Neural cell (in vitro differentiated cells): ENCODE results near the gene CUX1. TPM values are rescaled to one million over a fixed set of nuclear protein-coding genes. Genes with fewer than 3 reads are reported as not detected.

Experiments
- H2AFZ ChIP-seq: fragments of 200-600, 300-800 bp; sonication (generic), shearing (Covaris generic); 2 replicates; pipeline ENCODE4 v1.6.0; 2014; ENCODE audit warnings: low read depth, mild to moderate bottlenecking, antibody characterized with exemption, low read length, moderate library complexity
- H3F3A ChIP-seq: fragments of 200-600 bp; shearing (Covaris generic); 2 replicates; pipeline ENCODE4 v1.6.1; 2016; ENCODE audit warnings: mild to moderate bottlenecking, moderate library complexity, mixed read lengths, antibody characterized with exemption, low read length; ENCODE audit not compliant: insufficient read depth, poor library complexity, severe bottlenecking
- H3K27ac ChIP-seq: fragments of 200-600, 300-800 bp; sonication (generic), shearing (Covaris generic); 2 replicates; pipeline ENCODE4 v1.5.1; 2014; ENCODE audit warnings: mild to moderate bottlenecking, low read length, moderate library complexity
- H3K27me3 ChIP-seq: fragments of 300-800, 200-600 bp; sonication (generic), shearing (Covaris generic); 2 replicates; pipeline ENCODE4 v1.6.0; 2014; ENCODE audit warnings: mild to moderate bottlenecking, low read depth, low read length, moderate library complexity; ENCODE audit not compliant: insufficient read depth
- H3K36me3 ChIP-seq: fragments of 300-800, 200-600 bp; sonication (generic), shearing (Covaris generic); 2 replicates; pipeline ENCODE4 v1.5.1; 2014; ENCODE audit warnings: mild to moderate bottlenecking, antibody characterized with exemption, low read length, moderate library complexity; ENCODE audit not compliant: insufficient read depth
- H3K4me2 ChIP-seq: fragments of 300-800, 200-600 bp; sonication (generic), shearing (Covaris generic); 2 replicates; pipeline ENCODE4 v1.6.0; 2014; ENCODE audit warnings: mild to moderate bottlenecking, low read length
- H3K4me3 ChIP-seq: fragments of 300-800, 200-600 bp; sonication (generic), shearing (Covaris generic); 2 replicates; pipeline ENCODE4 v1.5.1; 2014; ENCODE audit warnings: mild to moderate bottlenecking, low read length, moderate library complexity
- H3K79me2 ChIP-seq: fragments of 200-600 bp; shearing (Covaris generic); replicated peaks from 2 replicates; pipeline ENCODE4 v1.6.0; 2014; ENCODE audit warnings: mild to moderate bottlenecking, low read length, moderate library complexity; ENCODE audit not compliant: insufficient read depth
- H3K9ac ChIP-seq: fragments of 300-800, 200-600 bp; sonication (generic), shearing (Covaris generic); 2 replicates; pipeline ENCODE4 v1.6.1; 2016; ENCODE audit warnings: mild to moderate bottlenecking, low read length, mixed read lengths
- H3K9me2 ChIP-seq: fragments of 200-600 bp; shearing (Covaris generic); 2 replicates; pipeline ENCODE4 v1.6.1; 2016; ENCODE audit warnings: mild to moderate bottlenecking, low read length, mixed read lengths; ENCODE audit not compliant: insufficient read depth
- H3K9me3 ChIP-seq: fragments of 200-600, 300-800 bp; sonication (generic), shearing (Covaris generic); 2 replicates; pipeline ENCODE4 v1.6.1; 2016; ENCODE audit warnings: mild to moderate bottlenecking, mixed run types, low read length, moderate library complexity, mixed read lengths
- H4K20me1 ChIP-seq: fragments of 200-600 bp; shearing (Covaris generic); 2 replicates; pipeline ENCODE4 v1.6.1; 2016; ENCODE audit warnings: mild to moderate bottlenecking, mixed run types; ENCODE audit not compliant: insufficient read depth
- EP300 ChIP-seq: fragments of 450-650 bp; conservative IDR thresholded peaks from 2 replicates; pipeline ENCODE4 v1.6.1; 2014; ENCODE audit warnings: antibody characterized with exemption, mild to moderate bottlenecking, moderate library complexity; ENCODE audit not compliant: poor library complexity, severe bottlenecking
- EZH2 ChIP-seq: fragments of 200-600, 300-800 bp; shearing (Covaris generic), sonication (generic); IDR thresholded peaks from 2 replicates; pipeline ENCODE4 v1.6.1; 2014; ENCODE audit warnings: antibody characterized with exemption, low read length, borderline replicate concordance, mild to moderate bottlenecking; ENCODE audit not compliant: insufficient read depth, poor library complexity, severe bottlenecking
- MXI1 ChIP-seq: fragments of 450-650 bp; conservative IDR thresholded peaks from 2 replicates; pipeline ENCODE4 v1.6.1; 2014; ENCODE audit warnings: antibody characterized with exemption, mild to moderate bottlenecking; ENCODE audit not compliant: poor library complexity, severe bottlenecking
- POLR2AphosphoS5 ChIP-seq: IDR thresholded peaks from 2 replicates; pipeline ENCODE4 v1.6.1; 2012
- RAD21 ChIP-seq: fragments of 450-650 bp; conservative IDR thresholded peaks from 2 replicates; pipeline ENCODE4 v1.6.1; 2014; ENCODE audit warnings: antibody characterized with exemption, mild to moderate bottlenecking, moderate library complexity
- SMC3 ChIP-seq: fragments of 450-650 bp; conservative IDR thresholded peaks from 2 replicates; pipeline ENCODE4 v1.6.1; 2014; ENCODE audit warnings: antibody characterized with exemption, mild to moderate bottlenecking, moderate library complexity; ENCODE audit not compliant: poor library complexity
- TAF1 ChIP-seq: IDR thresholded peaks from 2 replicates; pipeline ENCODE4 v1.6.1; 2012; ENCODE audit warnings: low read depth
- polyA plus RNA-seq: library from polyadenylated mRNA; depleted of rRNA; stranded (reverse); fragments of >200 nt; gene quantifications from 2 replicates; pipeline ENCODE4 v1.2.3, GENCODE V29; 2014
- TF ChIP-seq, protein P1 (sequence below): fragments of 450-650 bp; IDR thresholded peaks from 2 replicates; pipeline ENCODE4 v1.5.1; 2014; ENCODE audit warnings: antibody characterized with exemption, mild to moderate bottlenecking, moderate library complexity; ENCODE audit not compliant: poor library complexity, severe bottlenecking
- TF ChIP-seq, protein P2 (sequence below): IDR thresholded peaks from 2 replicates; pipeline ENCODE4 v1.6.1; 2012; ENCODE audit warnings: borderline replicate concordance

CUX1 gene
- polyA plus RNA-seq, 1 donor from 2014 or later, result 26.6 TPM

DNA sequence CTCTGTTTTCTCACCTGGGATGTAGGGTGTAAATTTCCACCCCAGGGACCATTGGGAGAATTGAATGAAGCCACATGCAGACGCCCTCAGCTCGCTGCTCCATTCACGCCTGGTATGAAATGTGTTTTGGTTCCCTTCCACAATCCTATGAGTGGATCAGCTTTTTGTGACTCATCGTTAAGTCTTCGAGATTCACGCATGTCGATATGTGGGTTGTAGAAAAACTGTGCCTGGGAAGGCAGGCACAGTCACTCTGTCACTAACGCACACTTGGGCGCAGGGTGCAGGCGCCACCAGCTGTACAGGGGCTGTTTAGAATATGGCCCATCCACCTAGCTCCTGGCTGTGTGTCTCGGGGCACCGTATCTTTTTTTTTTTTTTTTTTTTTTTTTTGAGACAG, 405.0 kb downstream of the CUX1 start:
- Histone ChIP-seq H2AFZ (no peak overlapping the region), H3K9me2 (no peaks in the 10 kb centered on the region), H3F3A (no peaks in the 10 kb centered on the region), H4K20me1 (no peaks in the 10 kb centered on the region), H3K79me2 (no peaks in the 10 kb centered on the region), H3K27me3 (no peaks in the 10 kb centered on the region), H3K9ac (no peak overlapping the region), H3K9me3 (no peaks in the 10 kb centered on the region), H3K4me3 (no peak overlapping the region), H3K4me2 (no peak overlapping the region), H3K36me3 (no peaks in the 10 kb centered on the region), H3K27ac (no peak overlapping the region)
- TF ChIP-seq, protein P1, sequence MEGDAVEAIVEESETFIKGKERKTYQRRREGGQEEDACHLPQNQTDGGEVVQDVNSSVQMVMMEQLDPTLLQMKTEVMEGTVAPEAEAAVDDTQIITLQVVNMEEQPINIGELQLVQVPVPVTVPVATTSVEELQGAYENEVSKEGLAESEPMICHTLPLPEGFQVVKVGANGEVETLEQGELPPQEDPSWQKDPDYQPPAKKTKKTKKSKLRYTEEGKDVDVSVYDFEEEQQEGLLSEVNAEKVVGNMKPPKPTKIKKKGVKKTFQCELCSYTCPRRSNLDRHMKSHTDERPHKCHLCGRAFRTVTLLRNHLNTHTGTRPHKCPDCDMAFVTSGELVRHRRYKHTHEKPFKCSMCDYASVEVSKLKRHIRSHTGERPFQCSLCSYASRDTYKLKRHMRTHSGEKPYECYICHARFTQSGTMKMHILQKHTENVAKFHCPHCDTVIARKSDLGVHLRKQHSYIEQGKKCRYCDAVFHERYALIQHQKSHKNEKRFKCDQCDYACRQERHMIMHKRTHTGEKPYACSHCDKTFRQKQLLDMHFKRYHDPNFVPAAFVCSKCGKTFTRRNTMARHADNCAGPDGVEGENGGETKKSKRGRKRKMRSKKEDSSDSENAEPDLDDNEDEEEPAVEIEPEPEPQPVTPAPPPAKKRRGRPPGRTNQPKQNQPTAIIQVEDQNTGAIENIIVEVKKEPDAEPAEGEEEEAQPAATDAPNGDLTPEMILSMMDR, result no peak
- TF ChIP-seq EZH2 (no peak), SMC3 (no peak), RAD21 (no peak), TAF1 (no peak), MXI1 (no peak), EP300 (no peak), POLR2AphosphoS5 (no peak)
- TF ChIP-seq, protein P2, sequence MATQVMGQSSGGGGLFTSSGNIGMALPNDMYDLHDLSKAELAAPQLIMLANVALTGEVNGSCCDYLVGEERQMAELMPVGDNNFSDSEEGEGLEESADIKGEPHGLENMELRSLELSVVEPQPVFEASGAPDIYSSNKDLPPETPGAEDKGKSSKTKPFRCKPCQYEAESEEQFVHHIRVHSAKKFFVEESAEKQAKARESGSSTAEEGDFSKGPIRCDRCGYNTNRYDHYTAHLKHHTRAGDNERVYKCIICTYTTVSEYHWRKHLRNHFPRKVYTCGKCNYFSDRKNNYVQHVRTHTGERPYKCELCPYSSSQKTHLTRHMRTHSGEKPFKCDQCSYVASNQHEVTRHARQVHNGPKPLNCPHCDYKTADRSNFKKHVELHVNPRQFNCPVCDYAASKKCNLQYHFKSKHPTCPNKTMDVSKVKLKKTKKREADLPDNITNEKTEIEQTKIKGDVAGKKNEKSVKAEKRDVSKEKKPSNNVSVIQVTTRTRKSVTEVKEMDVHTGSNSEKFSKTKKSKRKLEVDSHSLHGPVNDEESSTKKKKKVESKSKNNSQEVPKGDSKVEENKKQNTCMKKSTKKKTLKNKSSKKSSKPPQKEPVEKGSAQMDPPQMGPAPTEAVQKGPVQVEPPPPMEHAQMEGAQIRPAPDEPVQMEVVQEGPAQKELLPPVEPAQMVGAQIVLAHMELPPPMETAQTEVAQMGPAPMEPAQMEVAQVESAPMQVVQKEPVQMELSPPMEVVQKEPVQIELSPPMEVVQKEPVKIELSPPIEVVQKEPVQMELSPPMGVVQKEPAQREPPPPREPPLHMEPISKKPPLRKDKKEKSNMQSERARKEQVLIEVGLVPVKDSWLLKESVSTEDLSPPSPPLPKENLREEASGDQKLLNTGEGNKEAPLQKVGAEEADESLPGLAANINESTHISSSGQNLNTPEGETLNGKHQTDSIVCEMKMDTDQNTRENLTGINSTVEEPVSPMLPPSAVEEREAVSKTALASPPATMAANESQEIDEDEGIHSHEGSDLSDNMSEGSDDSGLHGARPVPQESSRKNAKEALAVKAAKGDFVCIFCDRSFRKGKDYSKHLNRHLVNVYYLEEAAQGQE, result no peak

DNA sequence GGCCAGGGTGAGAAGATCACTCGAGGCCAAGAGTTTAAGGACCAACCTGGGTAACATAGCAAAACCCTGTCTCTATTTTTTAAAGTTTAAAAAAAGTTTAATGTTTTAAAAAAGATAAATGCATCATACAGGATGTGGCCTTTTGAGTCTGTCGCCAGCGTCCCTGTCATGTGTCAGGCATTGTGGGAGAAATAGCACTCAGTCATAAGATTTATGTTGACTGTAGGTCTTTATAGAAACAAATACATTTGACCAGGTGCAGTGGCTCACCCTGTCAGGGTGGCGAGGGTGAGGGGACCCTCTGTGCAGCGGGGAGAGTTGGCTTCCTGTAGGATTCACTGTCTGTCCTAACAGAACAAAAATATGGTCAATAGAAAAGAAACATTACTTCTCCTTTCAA, 405.8 kb downstream of the CUX1 start:
- no peaks in the 10 kb centered on the region for H3F3A ChIP-seq
- H3K27me3 ChIP-seq, result no peaks in the 10 kb centered on the region
- H3K4me3 ChIP-seq, result no peak overlapping the region
- no peaks in the 10 kb centered on the region for H3K79me2 ChIP-seq
- H2AFZ ChIP-seq, result no peak overlapping the region
- no peak overlapping the region for H3K4me2 ChIP-seq
- H4K20me1 ChIP-seq, result no peaks in the 10 kb centered on the region
- no peak overlapping the region for H3K9ac ChIP-seq
- H3K27ac ChIP-seq, result no peak overlapping the region
- H3K9me3 ChIP-seq, result no peaks in the 10 kb centered on the region
- no peaks in the 10 kb centered on the region for H3K36me3 ChIP-seq
- TF ChIP-seq SMC3 (no peak), MXI1 (no peak), EP300 (no peak)
- TF ChIP-seq, protein P1, result no peak
- H3K9me2 ChIP-seq, result no peaks in the 10 kb centered on the region
